T follicular helper cell (primary cell): Measurements from ENCODE around the gene ZNF45.
"Not testable (repeated sequence)": the region's sequence is repeated elsewhere in the genome, so short reads cannot be mapped to it uniquely, and the experiment has no call there.

ENCODE experiments used
- DNase-seq: peaks from one replicate; pipeline ENCODE4 v3.0.0-alpha.2; 2020; ENCODE audit warnings: low read depth
- total RNA-seq, 2 experiments: gene quantifications; one replicate each; lab custom pipeline; 2026; lab: John Stamatoyannopoulos, UW

The ZNF45 gene
- total RNA-seq = 24.7 to 53.1 reads per million in 2 experiments

- peak; percentile 81 for DNase-seq
Observed at GRCh38 chr19:43934985-43935708, at the start of gene ZNF45. TSS of gene ZNF45 (minus strand) at chr19:43935282. CDS start at chr19:43922185, 13,097 bp downstream.

DNA sequence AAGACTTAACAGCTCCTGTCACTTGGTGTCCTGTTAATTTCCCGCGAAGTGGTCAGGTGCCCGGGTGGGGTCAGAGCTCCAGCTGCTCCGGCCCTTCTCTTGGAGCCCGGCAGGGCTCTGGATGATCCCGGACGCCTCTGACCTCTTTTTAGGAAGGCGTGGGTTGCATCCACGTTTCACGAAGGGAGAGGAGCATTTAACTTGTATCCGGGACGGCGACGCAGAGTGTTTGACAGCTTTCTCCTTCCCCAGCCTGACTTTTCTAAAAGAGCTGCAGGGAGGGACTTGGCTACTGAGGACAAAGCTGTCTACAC is 49.6 kb upstream of the ZNF45 start:
- DNase-seq = no peak

DNA sequence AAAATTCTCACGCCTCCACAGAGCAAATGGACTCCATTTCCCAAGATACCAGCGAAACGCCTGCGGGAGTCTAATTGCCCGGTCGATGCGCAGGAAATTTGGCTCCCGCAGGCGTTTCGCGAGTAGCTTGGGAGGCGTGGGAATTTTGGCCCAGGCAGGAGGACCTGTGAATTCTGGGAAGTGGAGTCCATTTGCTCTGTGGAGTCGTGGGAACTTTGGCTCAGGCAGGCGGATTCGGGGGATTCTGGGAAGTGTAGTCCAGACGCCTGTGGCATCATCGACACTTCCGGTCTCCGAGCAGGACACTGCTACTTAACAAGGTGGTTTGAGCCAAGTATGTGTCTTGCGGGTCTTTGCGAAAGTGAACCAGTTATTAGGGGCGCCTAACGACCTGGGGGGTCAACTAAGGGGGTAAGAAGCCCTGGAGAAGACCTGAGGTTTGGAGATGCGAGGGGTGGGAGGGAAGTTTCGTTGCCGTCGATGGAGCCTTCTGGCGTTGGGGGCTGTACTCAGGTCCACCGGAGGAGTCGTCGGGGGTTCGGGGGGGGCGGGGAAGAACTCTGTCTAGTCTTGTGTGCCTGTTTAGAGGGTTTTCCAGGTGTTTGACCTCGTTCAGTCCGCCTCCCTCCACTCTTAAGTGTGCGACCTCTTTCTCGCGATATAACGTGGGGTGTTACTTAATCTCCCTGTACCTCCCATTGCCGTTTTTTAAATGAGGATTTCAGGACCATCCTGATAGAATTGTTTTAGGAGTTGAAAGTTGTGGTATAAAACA is 49.0 kb upstream of the ZNF45 start, which contains the start of gene ZNF155:
ZNF155 (plus strand) TSS at position 277 of the 775 bp plus-strand sequence. CDS start 4,356 bp downstream, outside the sequence.
- peak; percentile 42 for DNase-seq

DNA sequence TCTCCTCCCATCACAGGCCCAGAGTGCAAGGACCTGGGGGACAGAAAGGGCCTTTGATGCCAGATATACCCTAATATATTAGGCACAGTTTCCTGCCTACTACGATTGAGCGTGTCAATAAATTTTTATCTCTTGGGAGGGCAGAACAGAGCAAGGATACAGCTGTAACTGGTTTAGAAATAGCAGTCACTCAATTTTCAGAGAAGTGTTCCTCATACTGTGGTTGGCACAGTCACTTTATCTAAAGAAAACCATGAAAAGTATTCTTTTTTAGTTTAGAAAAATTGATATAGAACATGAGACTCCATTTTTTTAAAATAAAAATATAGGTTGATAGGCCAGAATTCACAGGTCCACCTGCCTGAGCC is 48.4 kb upstream of the ZNF45 start:
- no peak for DNase-seq

GRCh38 chr19:43976732-43977131 is 41.6 kb upstream of the ZNF45 start:
- DNase-seq = no peak

- DNase-seq = no peak
Observed at GRCh38 chr19:43966079-43966694, 31.1 kb upstream of the ZNF45 start.

GRCh38 chr19:43960411-43960810 is 25.3 kb upstream of the ZNF45 start:
- no peak for DNase-seq

DNA sequence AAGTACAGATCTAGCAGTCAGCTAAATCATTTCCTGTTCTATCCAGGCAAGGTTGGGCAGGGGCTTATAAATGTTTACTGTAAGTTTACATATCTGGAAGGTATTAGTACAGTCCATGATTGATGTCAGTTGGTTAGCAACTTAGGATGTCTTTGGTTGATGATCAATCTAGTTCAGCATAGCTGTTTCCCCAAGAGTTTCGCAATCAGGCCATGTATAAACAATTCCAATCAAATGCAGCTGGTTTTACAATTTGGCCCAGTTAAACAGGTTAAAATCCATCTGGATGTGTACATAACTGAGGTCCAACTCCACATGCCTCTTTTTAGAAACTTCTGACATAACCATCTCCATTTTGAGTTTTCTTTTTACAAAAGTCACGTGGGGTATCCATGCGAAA is 22.8 kb upstream of the ZNF45 start:
- no peak for DNase-seq

DNA sequence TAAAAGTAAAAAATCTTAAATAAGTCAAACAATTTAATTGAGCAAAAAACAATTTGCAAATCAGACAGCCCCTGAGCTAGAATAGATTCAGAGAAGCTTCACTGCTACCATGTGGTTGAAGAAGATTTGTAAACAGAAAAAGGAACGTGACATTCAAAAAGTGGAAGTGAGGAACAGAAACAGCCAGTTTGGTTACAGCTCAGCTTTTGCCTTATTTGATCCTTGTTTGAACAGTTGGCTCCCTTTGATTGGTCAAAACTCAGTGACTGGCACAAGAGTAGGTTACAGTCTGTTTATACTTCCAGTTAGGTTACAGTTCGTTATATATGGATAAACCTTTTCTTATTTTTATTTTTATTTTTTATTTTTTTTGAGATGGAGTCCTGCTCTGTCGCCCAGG is 21.7 kb upstream of the ZNF45 start:
- no peak for DNase-seq

DNA sequence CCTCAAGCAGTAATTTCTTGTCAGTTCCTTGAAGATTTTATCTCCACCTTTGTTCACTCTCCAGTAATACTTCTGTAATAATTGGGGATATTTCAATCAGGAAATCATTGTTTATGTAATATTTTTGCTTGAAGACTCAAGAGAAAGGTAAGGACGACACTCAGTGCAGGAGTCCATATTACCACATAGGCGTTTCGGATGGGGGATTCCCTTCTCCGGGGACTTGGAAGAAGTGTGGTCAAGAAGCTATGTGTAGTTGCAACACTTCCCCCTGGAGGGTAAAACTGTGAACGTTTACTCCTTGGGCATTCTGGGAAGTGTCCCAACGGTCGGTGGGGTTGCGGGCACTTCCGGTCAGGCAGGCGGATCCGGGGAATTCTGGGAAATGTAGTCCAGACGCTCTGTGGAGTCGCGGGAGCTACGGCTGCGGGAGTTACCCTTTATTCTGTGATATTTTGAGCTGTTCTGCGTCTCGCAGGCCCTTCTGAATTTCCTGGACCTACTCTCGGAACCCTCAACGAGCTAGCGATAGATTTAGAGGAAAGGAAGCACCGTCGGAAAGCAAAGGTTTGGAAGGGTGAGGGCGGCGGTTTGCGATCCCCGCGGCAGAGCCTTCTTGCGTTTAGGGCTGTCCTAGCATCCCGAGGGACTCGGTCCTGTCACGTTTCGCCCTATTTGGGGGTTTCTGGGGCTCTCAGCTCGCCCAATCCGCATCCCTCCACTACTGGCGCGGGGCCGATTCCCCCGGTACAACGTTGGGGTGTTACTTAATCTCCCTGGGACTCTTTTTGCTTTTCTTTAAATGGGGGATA is 16.0 kb upstream of the ZNF45 start, which contains the start of gene ZNF221:
ZNF221 (plus strand) TSS at position 395 of the 812 bp plus-strand sequence. CDS start 11,499 bp downstream, outside the sequence.
- DNase-seq = peak; percentile 5

- not testable (repeated sequence) for DNase-seq
Observed at GRCh38 chr19:43949803-43950202, 14.7 kb upstream of the ZNF45 start.

- not testable (repeated sequence) for DNase-seq
Observed at GRCh38 chr19:43947412-43947811, 12.3 kb upstream of the ZNF45 start.

GRCh38 chr19:43941209-43941608 is 6.1 kb upstream of the ZNF45 start:
- no peak for DNase-seq

DNA sequence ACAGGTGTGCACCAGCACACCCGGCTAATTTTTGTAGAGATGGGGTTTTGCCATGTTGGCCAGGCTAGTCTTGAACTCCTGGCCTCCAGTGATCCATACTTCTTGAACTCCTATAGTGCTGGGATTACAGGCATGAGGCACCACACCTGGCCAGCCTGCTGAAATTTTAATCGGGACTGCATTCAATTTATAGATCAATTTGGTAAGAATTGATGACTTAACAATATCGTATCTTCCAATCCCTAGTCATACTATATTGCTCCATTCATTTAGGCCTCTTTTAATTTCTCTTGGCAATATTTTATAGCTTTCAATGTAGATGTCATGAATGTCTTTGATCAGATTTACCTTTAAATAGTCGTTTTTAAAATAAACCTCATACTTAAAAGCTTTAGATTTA is 5.6 kb upstream of the ZNF45 start:
- DNase-seq = no peak

DNA sequence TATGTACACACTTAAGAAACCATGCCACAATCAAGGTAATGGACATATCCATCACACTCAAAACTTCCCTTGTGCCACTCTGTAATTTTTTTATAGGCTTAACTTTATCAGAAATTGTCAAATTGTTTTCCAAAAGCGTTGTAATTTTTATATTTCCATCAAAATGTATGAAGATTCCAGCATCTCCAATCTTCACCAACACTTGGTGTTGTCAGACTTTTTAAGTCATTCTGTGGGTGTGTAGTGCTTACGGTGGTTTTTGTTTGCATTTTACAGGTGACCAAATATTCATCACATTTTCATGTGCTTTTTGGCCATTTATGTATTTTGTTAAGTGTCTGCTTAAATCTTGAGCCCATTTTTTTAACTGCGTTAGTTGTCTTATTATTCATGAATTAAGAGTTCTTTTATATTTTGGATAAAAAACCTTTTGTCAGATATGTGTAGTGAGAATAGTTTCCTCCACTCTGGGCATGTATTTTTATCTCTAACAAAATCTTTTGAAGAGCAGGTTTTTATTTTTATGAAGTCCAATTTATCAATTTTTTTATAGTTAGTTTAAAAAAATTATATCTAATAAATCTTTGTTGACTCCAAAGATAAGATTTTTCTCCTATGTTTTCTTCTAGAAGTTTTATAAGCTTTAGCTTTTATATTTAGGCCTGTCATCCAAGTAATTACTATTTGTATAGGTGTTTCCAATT is 4.6 kb upstream of the ZNF45 start:
- DNase-seq = no peak

DNA sequence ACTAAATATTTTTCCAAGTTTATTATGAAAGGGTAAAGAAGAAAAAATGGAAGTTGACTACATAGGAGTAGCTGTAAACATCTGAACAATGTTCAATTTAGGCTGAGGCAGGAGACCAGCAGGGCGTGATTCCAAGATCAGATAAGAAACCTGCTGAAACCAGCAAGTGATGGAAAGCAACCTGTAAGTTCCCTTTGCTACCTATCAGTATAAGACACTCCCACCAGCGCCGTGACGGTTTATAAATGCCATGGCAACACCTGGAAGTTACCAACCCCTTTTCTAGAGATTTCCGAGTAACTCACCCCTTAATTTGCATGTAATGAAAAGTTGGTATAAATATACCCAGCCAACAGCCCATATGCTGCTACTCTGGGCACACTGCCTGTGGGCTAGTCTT is 1.1 kb upstream of the ZNF45 start:
- no peak for DNase-seq

GRCh38 chr19:43934055-43934984 is 762 bp downstream of the ZNF45 start:
- DNase-seq = no peak

- no peak for DNase-seq
Observed at GRCh38 chr19:43928820-43929219, 6.3 kb downstream of the ZNF45 start.

DNA sequence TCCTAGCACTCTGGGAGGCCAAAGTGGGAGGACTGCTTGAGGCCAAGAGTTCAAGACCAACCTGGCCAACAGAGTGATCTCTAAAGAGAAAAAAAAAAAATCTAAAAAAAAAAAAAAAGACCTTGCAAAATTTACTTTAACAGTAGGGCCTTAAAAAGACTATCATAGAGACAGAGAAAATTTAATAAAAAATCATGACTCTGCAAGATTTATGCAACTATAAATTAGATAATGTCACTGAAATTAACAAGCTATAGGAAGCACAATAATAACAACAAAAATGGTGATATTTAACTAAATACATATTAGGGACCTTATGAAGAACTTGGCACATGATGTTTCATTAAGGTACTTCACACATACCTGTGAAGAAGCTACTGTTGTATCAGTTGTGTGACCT is 11.2 kb downstream of the ZNF45 start:
- no peak for DNase-seq

DNA sequence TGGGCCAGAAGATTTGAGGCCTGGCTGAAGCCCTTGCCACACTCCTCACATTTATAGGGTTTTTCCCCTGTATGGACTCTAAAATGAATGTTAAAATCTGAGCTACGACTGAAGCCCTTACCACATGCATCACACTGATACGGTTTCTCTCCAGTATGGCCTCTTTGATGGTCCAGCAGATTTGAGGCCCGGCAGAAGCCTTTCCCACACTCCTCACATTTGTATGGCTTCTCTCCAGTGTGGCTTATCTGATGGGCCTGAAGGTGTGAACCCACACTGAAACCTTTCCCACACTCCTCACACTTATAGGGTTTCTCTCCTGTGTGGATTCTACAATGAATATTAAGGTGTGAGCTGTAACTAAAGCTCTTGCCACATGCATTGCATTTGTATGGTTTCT is 21.0 kb downstream of the ZNF45 start:
- no peak for DNase-seq
